ENCODE measurements around the gene ZBTB47.

ZBTB47 gene

DNA sequence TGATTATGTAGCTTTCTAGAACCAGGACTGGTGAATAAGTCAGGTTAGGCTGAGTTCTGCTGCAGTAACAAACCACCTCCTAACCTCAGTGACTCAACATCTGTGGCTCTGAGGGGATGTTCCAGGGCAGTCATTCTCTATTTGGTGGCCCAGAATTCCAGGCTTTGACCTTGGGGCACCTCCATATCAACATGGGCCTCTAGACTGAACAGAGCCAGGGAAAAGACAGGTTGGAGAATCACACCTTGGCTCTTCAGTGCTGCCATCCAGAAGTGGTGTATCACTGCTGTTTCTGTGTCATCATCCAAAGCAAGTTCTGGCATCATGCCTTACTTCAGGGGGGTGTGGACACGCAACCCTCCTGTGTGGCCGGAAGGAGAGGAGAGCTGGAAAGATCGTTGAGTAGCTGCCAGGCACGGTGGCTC, 15.3 kb downstream of the ZBTB47 start:
- Histone ChIP-seq H3K23ac (ENCODE audit: low read length) (no peak overlapping the region), H3K4me1 (ENCODE audit: control insufficient read depth in 1 of 2, insufficient read depth in 2 of 2, low read length in 2 of 2) (no peaks in the 10 kb centered on the region), H3K4me3 (ENCODE audit: low read depth, low read length) (no peak overlapping the region), H3K36me3 (ENCODE audit: control insufficient read depth in 1 of 2, insufficient read depth in 2 of 2, low read length in 2 of 2) (peaks cover 0 to under 1% of the 10 kb centered on the region in 2 experiments), H3K4ac (ENCODE audit: low read depth, low read length) (no peak overlapping the region), H3K27ac (ENCODE audit: low read depth, low read length) (no peak overlapping the region), H3K4me2 (ENCODE audit: low read length) (no peak overlapping the region), H2AFZ (ENCODE audit: insufficient read depth, low read length, poor library complexity) (no peak overlapping the region), H4K91ac (ENCODE audit: low read depth, low read length) (no peak overlapping the region), H4K8ac (ENCODE audit: low read depth, low read length) (no peak overlapping the region), H3K14ac (ENCODE audit: low read length) (no peak overlapping the region), H3K27me3 (ENCODE audit: insufficient read depth, low read length) (no peaks in the 10 kb centered on the region), H3K9me3 (ENCODE audit: insufficient read depth, low read depth, low read length) (peaks cover 4% of the 10 kb centered on the region), H2BK120ac (ENCODE audit: insufficient read depth, low read length, poor library complexity) (no peak overlapping the region), H2BK12ac (ENCODE audit: low read length) (no peak overlapping the region), H3K9ac (ENCODE audit: low read length) (no peak overlapping the region), H3K18ac (ENCODE audit: low read length) (no peak overlapping the region), H4K12ac (ENCODE audit: low read depth, low read length) (no peak overlapping the region), H3K79me1 (ENCODE audit: low read length) (no peaks in the 10 kb centered on the region), H2BK5ac (ENCODE audit: low read depth, low read length, poor library complexity) (no peak overlapping the region), H2AK5ac (ENCODE audit: low read length) (no peak overlapping the region), H3K79me2 (ENCODE audit: control insufficient read depth, insufficient read depth, low read length, poor library complexity) (no peaks in the 10 kb centered on the region)
- no CpG with 5 or more reads among the region's 4 CpGs for WGBS (ENCODE audit: extremely low coverage, insufficient coverage, insufficient read length)
- DNase-seq, result no peak

- H3K36me3 ChIP-seq (ENCODE audit: control insufficient read depth in 1 of 2, insufficient read depth in 2 of 2, low read length in 2 of 2), result no peaks in the 10 kb centered on the region
Observed at GRCh38 chr3:42670051-42670576, 16.6 kb downstream of the ZBTB47 start.

GRCh38 chr3:42670670-42671069, 17.2 kb downstream of the ZBTB47 start:
- Histone ChIP-seq H3K4me1 (ENCODE audit: control insufficient read depth in 1 of 2, insufficient read depth in 2 of 2, low read length in 2 of 2) (no peaks in the 10 kb centered on the region), H3K4me3 (ENCODE audit: low read depth, low read length) (no peak overlapping the region), H3K79me2 (ENCODE audit: control insufficient read depth, insufficient read depth, low read length, poor library complexity) (no peaks in the 10 kb centered on the region), H3K79me1 (ENCODE audit: low read length) (no peaks in the 10 kb centered on the region), H3K23ac (ENCODE audit: low read length) (no peak overlapping the region), H3K14ac (ENCODE audit: low read length) (no peak overlapping the region), H3K4ac (ENCODE audit: low read depth, low read length) (no peak overlapping the region), H4K12ac (ENCODE audit: low read depth, low read length) (no peak overlapping the region), H2AFZ (ENCODE audit: insufficient read depth, low read length, poor library complexity) (no peak overlapping the region), H2BK12ac (ENCODE audit: low read length) (no peak overlapping the region), H3K9me3 (ENCODE audit: insufficient read depth, low read depth, low read length) (peaks cover 4% of the 10 kb centered on the region), H3K36me3 (ENCODE audit: control insufficient read depth in 1 of 2, insufficient read depth in 2 of 2, low read length in 2 of 2) (no peaks in the 10 kb centered on the region), H3K9ac (ENCODE audit: low read length) (no peak overlapping the region), H3K18ac (ENCODE audit: low read length) (no peak overlapping the region), H3K27ac (ENCODE audit: low read depth, low read length) (no peak overlapping the region), H3K27me3 (ENCODE audit: insufficient read depth, low read length) (no peaks in the 10 kb centered on the region), H2BK120ac (ENCODE audit: insufficient read depth, low read length, poor library complexity) (no peak overlapping the region), H4K91ac (ENCODE audit: low read depth, low read length) (no peak overlapping the region), H2AK5ac (ENCODE audit: low read length) (no peak overlapping the region), H4K8ac (ENCODE audit: low read depth, low read length) (no peak overlapping the region), H2BK5ac (ENCODE audit: low read depth, low read length, poor library complexity) (no peak overlapping the region), H3K4me2 (ENCODE audit: low read length) (no peak overlapping the region)
- no peak for DNase-seq
- no CpG with 5 or more reads among the region's 1 CpG for WGBS (ENCODE audit: extremely low coverage, insufficient coverage, insufficient read length)

More at GRCh38 chr3:42670051-42670576, 16.6 kb downstream of the ZBTB47 start:
- no peak overlapping the region for H3K4me3 ChIP-seq (ENCODE audit: low read depth, low read length)
- H3K14ac ChIP-seq (ENCODE audit: low read length), result no peak overlapping the region
- DNase-seq, result no peak
- peaks cover 4% of the 10 kb centered on the region for H3K9me3 ChIP-seq (ENCODE audit: insufficient read depth, low read depth, low read length)
- no peaks in the 10 kb centered on the region for H3K27me3 ChIP-seq (ENCODE audit: insufficient read depth, low read length)
- H2BK120ac ChIP-seq (ENCODE audit: insufficient read depth, low read length, poor library complexity), result no peak overlapping the region
- H3K9ac ChIP-seq (ENCODE audit: low read length), result no peak overlapping the region
- H3K4me1 ChIP-seq (ENCODE audit: control insufficient read depth in 1 of 2, insufficient read depth in 2 of 2, low read length in 2 of 2), result no peaks in the 10 kb centered on the region
- H2BK12ac ChIP-seq (ENCODE audit: low read length), result no peak overlapping the region
- no peak overlapping the region for H4K12ac ChIP-seq (ENCODE audit: low read depth, low read length)
- H2AFZ ChIP-seq (ENCODE audit: insufficient read depth, low read length, poor library complexity), result no peak overlapping the region
- H3K79me1 ChIP-seq (ENCODE audit: low read length), result no peaks in the 10 kb centered on the region
- no peak overlapping the region for H3K4me2 ChIP-seq (ENCODE audit: low read length)
- H3K4ac ChIP-seq (ENCODE audit: low read depth, low read length), result no peak overlapping the region
- no peak overlapping the region for H2AK5ac ChIP-seq (ENCODE audit: low read length)
- WGBS (ENCODE audit: extremely low coverage, insufficient coverage, insufficient read length), result no CpG with 5 or more reads among the region's 7 CpGs
- no peak overlapping the region for H4K91ac ChIP-seq (ENCODE audit: low read depth, low read length)
- no peak overlapping the region for H3K23ac ChIP-seq (ENCODE audit: low read length)
- H2BK5ac ChIP-seq (ENCODE audit: low read depth, low read length, poor library complexity), result no peak overlapping the region
- H3K27ac ChIP-seq (ENCODE audit: low read depth, low read length), result no peak overlapping the region
- H3K18ac ChIP-seq (ENCODE audit: low read length), result no peak overlapping the region
- H3K79me2 ChIP-seq (ENCODE audit: control insufficient read depth, insufficient read depth, low read length, poor library complexity), result no peaks in the 10 kb centered on the region
- no peak overlapping the region for H4K8ac ChIP-seq (ENCODE audit: low read depth, low read length)

GRCh38 chr3:42672515-42672914, 19.0 kb downstream of the ZBTB47 start:
- Histone ChIP-seq H3K18ac (ENCODE audit: low read length) (no peak overlapping the region), H2AK5ac (ENCODE audit: low read length) (no peak overlapping the region), H4K12ac (ENCODE audit: low read depth, low read length) (no peak overlapping the region), H2BK120ac (ENCODE audit: insufficient read depth, low read length, poor library complexity) (no peak overlapping the region), H4K91ac (ENCODE audit: low read depth, low read length) (no peak overlapping the region), H2AFZ (ENCODE audit: insufficient read depth, low read length, poor library complexity) (no peak overlapping the region), H3K14ac (ENCODE audit: low read length) (no peak overlapping the region), H2BK5ac (ENCODE audit: low read depth, low read length, poor library complexity) (no peak overlapping the region), H3K79me1 (ENCODE audit: low read length) (no peaks in the 10 kb centered on the region), H3K4me2 (ENCODE audit: low read length) (no peak overlapping the region), H3K9me3 (ENCODE audit: insufficient read depth, low read depth, low read length) (peaks cover 4% of the 10 kb centered on the region), H3K4ac (ENCODE audit: low read depth, low read length) (no peak overlapping the region), H3K79me2 (ENCODE audit: control insufficient read depth, insufficient read depth, low read length, poor library complexity) (no peaks in the 10 kb centered on the region), H3K27me3 (ENCODE audit: insufficient read depth, low read length) (no peaks in the 10 kb centered on the region), H4K8ac (ENCODE audit: low read depth, low read length) (no peak overlapping the region), H2BK12ac (ENCODE audit: low read length) (no peak overlapping the region), H3K4me1 (ENCODE audit: control insufficient read depth in 1 of 2, insufficient read depth in 2 of 2, low read length in 2 of 2) (no peaks in the 10 kb centered on the region), H3K36me3 (ENCODE audit: control insufficient read depth in 1 of 2, insufficient read depth in 2 of 2, low read length in 2 of 2) (no peaks in the 10 kb centered on the region), H3K9ac (ENCODE audit: low read length) (no peak overlapping the region), H3K23ac (ENCODE audit: low read length) (no peak overlapping the region), H3K27ac (ENCODE audit: low read depth, low read length) (no peak overlapping the region), H3K4me3 (ENCODE audit: low read depth, low read length) (no peak overlapping the region)
- DNase-seq, result no peak
- WGBS (ENCODE audit: extremely low coverage, insufficient coverage, insufficient read length), result no CpG with 5 or more reads among the region's 1 CpG
